MM.1S (cell line): ENCODE data around the gene MRPS18A.

Experiments used
- DNase-seq: peaks from one replicate; pipeline ENCODE4 v3.0.0-alpha.2; 2015
- H2AFZ ChIP-seq: fragments of 300-600 bp; sonication (generic); 2 replicates; pipeline ENCODE4 v1.6.0; 2016; ENCODE audit warnings: antibody characterized with exemption, low read length
- H3F3A ChIP-seq: fragments of 300-600 bp; sonication (generic); 2 replicates; pipeline ENCODE4 v1.6.1; 2016; ENCODE audit warnings: mild to moderate bottlenecking, antibody characterized with exemption, low read length, moderate library complexity, mixed read lengths; ENCODE audit not compliant: insufficient read depth
- H3K27ac ChIP-seq: fragments of 300-600 bp; sonication (generic); 2 replicates; pipeline ENCODE4 v1.5.1; 2016; ENCODE audit warnings: mild to moderate bottlenecking, low read length
- H3K27me3 ChIP-seq: fragments of 300-600 bp; sonication (generic); replicated peaks from 2 replicates; pipeline ENCODE4 v1.6.0; 2016; ENCODE audit warnings: low read length; ENCODE audit not compliant: insufficient read depth
- H3K36me3 ChIP-seq: fragments of 300-600 bp; sonication (generic); replicated peaks from 2 replicates; pipeline ENCODE4 v1.6.1; 2016; ENCODE audit warnings: mild to moderate bottlenecking, low read length, mixed read lengths; ENCODE audit not compliant: insufficient read depth
- H3K4me1 ChIP-seq: fragments of 300-600 bp; sonication (generic); 2 replicates; pipeline ENCODE4 v1.6.1; 2016; ENCODE audit warnings: low read length, mixed read lengths
- H3K4me2 ChIP-seq: fragments of 300-600 bp; sonication (generic); 2 replicates; pipeline ENCODE4 v1.6.0; 2016; ENCODE audit warnings: low read depth, low read length
- H3K4me3 ChIP-seq: fragments of 300-600 bp; sonication (generic); 2 replicates; pipeline ENCODE4 v1.5.1; 2016; ENCODE audit warnings: low read length, mixed read lengths
- H3K79me2 ChIP-seq: fragments of 300-600 bp; sonication (generic); 2 replicates; pipeline ENCODE4 v1.6.1; 2016; ENCODE audit warnings: mixed run types, low read length, mixed read lengths
- H3K9ac ChIP-seq: fragments of 300-600 bp; sonication (generic); 2 replicates; pipeline ENCODE4 v1.6.1; 2016; ENCODE audit warnings: low read length, mixed read lengths
- H3K9me2 ChIP-seq: fragments of 300-600 bp; sonication (generic); replicated peaks from 2 replicates; pipeline ENCODE4 v1.6.1; 2016; ENCODE audit warnings: mild to moderate bottlenecking, low read length, mixed read lengths; ENCODE audit not compliant: insufficient read depth
- H3K9me3 ChIP-seq: fragments of 300-600 bp; sonication (generic); replicated peaks from 2 replicates; pipeline ENCODE4 v1.6.1; 2016; ENCODE audit warnings: mild to moderate bottlenecking, low read length, mixed read lengths; ENCODE audit not compliant: insufficient read depth
- H4K20me1 ChIP-seq: fragments of 300-600 bp; sonication (generic); 2 replicates; pipeline ENCODE4 v1.6.1; 2016; ENCODE audit warnings: mild to moderate bottlenecking, low read length, moderate library complexity, mixed read lengths; ENCODE audit not compliant: insufficient read depth
- EZH2 ChIP-seq: fragments of 300-600 bp; sonication (generic); optimal IDR thresholded peaks from 2 replicates; pipeline ENCODE3; 2017; ENCODE audit warnings: low read depth, mild to moderate bottlenecking, antibody characterized with exemption, low read length, mixed read lengths
- EZH2phosphoT487 ChIP-seq: fragments of 300-600 bp; sonication (generic); IDR thresholded peaks from 2 replicates; pipeline ENCODE4 v1.6.1; 2018; ENCODE audit warnings: antibody characterized with exemption, low read length
- TF ChIP-seq, protein P1 (sequence below): fragments of 300-600 bp; sonication (generic); IDR thresholded peaks from 2 replicates; pipeline ENCODE4 v1.5.1; 2016; ENCODE audit warnings: antibody characterized with exemption, low read length, mixed read lengths

The MRPS18A gene

DNA sequence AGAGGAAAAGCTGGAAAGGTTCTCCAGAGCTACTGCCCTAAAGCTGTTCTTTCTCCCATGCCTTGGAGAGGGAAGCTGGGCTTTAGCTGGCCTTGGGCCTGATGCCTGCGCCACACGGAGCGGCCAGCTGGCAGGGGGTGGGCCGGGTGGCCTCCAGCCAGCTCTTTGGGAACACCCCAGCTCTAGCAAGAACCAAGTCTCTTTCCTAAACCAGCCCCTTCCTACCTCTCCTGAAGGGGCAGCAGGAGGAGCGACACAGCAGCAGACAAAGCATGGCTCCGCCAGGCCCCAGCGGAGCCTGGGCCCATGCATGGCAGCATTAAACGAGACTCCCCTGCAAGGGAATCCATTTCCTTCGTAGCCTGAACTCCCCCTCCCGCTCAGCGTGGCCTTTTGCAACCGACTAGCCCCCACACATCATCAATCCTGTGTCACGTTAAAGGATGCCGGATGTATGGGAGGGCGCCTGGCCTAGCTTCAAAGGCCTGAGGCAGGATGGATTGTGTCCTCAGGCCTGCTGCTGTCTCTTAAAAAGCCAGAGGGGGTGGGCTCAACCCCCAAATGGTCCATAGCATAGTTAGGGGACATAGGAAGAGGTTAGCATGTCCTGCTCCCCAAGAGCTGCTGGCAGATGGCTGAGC is 14.0 kb downstream of the MRPS18A start:
- Histone ChIP-seq H3K9me2 (no peaks in the 10 kb centered on the region), H3K4me2 (no peak overlapping the region), H3K27ac (no peak overlapping the region), H3K4me3 (no peak overlapping the region), H3K79me2 (peaks cover 13% of the 10 kb centered on the region), H3K9me3 (no peaks in the 10 kb centered on the region), H2AFZ (no peak overlapping the region), H3K36me3 (no peaks in the 10 kb centered on the region), H3K4me1 (peaks cover 33% of the 10 kb centered on the region), H4K20me1 (no peaks in the 10 kb centered on the region), H3K27me3 (no peaks in the 10 kb centered on the region), H3K9ac (no peak overlapping the region), H3F3A (peaks cover 9% of the 10 kb centered on the region; the same call in 1 of the 2 replicates)
- TF ChIP-seq, protein P1, sequence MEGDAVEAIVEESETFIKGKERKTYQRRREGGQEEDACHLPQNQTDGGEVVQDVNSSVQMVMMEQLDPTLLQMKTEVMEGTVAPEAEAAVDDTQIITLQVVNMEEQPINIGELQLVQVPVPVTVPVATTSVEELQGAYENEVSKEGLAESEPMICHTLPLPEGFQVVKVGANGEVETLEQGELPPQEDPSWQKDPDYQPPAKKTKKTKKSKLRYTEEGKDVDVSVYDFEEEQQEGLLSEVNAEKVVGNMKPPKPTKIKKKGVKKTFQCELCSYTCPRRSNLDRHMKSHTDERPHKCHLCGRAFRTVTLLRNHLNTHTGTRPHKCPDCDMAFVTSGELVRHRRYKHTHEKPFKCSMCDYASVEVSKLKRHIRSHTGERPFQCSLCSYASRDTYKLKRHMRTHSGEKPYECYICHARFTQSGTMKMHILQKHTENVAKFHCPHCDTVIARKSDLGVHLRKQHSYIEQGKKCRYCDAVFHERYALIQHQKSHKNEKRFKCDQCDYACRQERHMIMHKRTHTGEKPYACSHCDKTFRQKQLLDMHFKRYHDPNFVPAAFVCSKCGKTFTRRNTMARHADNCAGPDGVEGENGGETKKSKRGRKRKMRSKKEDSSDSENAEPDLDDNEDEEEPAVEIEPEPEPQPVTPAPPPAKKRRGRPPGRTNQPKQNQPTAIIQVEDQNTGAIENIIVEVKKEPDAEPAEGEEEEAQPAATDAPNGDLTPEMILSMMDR, result no peak
- TF ChIP-seq EZH2phosphoT487 (no peak), EZH2 (no peak)
- no peak for DNase-seq

DNA sequence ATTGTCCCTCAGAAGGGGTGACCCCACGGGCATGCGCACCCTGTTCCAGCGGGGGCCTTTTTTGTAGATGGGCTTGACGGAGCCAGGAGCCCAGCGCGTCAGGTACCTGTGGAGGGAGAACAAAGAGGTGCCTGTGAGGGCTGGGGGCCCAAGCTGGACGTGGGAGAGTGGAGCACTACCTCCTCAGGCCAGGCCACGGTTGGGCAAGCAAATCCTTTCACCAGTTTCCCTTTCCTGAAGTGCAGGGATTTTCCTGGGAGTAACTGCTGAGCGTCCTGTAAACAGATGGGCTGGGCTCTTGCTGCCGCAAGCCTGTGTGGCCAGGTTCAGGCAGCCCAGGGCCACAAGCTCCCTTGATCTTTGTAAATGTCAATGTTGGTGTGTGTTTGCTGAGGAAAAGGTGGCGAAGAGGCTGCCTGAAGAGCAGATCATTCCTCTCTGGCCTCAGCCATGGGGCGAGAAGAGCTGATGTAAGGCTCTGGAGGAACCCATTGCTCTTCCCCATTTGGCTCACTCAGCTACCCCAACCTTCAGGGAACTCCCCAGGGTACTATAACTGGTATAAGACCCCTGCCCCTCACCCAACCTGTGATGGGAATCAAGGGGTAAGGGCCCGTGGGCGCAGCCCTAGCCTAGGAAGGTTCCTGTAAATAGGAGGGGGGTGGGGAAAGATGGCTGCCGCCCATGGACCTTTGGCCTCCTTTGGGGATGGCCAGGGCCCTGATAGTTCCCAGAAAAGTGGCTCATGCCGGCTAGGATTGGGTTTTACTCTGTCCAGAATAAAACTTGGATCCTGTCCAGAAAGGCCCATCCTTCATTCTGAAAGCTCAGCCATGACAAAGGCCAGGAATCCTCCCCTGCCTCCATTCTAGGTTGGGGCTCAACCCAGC is 15.5 kb downstream of the MRPS18A start:
- H3K9ac ChIP-seq, result no peak overlapping the region
- no peak for TF ChIP-seq EZH2phosphoT487
- TF ChIP-seq, protein P1, result no peak
- TF ChIP-seq EZH2, result no peak
- H3K27ac ChIP-seq, result no peak overlapping the region
- no peaks in the 10 kb centered on the region for H3K79me2 ChIP-seq
- no peaks in the 10 kb centered on the region for H3K27me3 ChIP-seq
- no peaks in the 10 kb centered on the region for H4K20me1 ChIP-seq
- no peak for DNase-seq
- no peaks in the 10 kb centered on the region for H3K36me3 ChIP-seq
- H3F3A ChIP-seq, result peaks cover 9% of the 10 kb centered on the region; the same call in 1 of the 2 replicates
- no peak overlapping the region for H2AFZ ChIP-seq
- H3K4me3 ChIP-seq, result no peak overlapping the region
- no peaks in the 10 kb centered on the region for H3K9me3 ChIP-seq
- H3K4me2 ChIP-seq, result no peak overlapping the region
- H3K9me2 ChIP-seq, result no peaks in the 10 kb centered on the region
- peaks cover 47% of the 10 kb centered on the region for H3K4me1 ChIP-seq

DNA sequence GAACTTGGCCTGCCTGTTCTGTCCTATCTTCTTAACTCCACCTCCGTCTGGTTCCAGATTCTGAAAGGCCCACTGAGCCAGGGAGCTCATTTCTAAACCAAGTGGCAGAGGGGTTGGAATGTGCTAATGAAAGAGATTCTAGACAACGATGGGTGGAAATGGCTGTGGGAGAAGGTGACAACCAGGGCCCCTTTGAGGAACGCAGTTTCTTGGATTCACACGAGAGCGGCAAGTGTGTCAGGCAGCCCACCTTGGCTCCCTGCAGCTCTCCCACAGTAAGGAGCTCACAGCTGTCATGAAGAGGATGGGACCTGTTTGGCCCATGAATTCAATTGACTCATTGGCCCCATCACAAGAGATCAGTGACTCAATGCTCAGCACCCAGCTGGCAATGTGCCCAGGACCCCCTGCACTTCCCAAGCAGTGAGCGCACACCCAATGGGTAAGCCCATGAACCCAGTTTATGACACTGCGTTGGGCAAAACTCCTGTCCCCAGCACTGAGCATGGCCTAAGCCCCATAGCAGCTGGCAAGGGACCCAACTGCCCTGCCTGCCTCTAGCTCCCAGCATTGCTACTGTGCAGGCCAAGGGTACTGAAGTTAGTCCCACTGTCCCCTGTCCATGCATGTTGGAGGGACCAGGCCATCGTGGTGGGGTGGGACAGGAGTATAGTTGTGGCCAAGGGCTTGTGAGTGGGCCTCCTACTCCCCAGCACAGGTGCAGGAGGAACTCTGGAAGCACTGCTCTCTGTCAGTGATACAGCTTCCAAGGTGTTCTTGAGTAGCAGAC is 16.4 kb downstream of the MRPS18A start:
- no peaks in the 10 kb centered on the region for H3K36me3 ChIP-seq

More for the DNA sequence above, 16.4 kb downstream of the MRPS18A start:
- no peaks in the 10 kb centered on the region for H3K9me2 ChIP-seq
- peaks cover 49% of the 10 kb centered on the region for H3K4me1 ChIP-seq
- no peak for DNase-seq
- H3K9me3 ChIP-seq, result no peaks in the 10 kb centered on the region
- no peaks in the 10 kb centered on the region for H3K79me2 ChIP-seq
- H3K4me3 ChIP-seq, result no peak overlapping the region
- H3K9ac ChIP-seq, result no peak overlapping the region
- TF ChIP-seq EZH2 (no peak), EZH2phosphoT487 (no peak)
- TF ChIP-seq, protein P1, result no peak
- peaks cover 9% of the 10 kb centered on the region; the same call in 1 of the 2 replicates for H3F3A ChIP-seq
- no peak overlapping the region for H2AFZ ChIP-seq
- H4K20me1 ChIP-seq, result no peaks in the 10 kb centered on the region
- H3K4me2 ChIP-seq, result no peak overlapping the region
- H3K27me3 ChIP-seq, result no peaks in the 10 kb centered on the region
- H3K27ac ChIP-seq, result peak overlapping the region; percentile 66; the same call in 1 of the 2 replicates
